SK-N-SH treated with all-trans-retinoic acid at 6 μM for 48 hours (cell line): ENCODE data around the gene DYNC1LI2.

ENCODE experiments used
- CSDC2 ChIP-seq: fragments of 250-450 bp; sonication (Bioruptor Pico); IDR thresholded peaks from 2 replicates; pipeline ENCODE4 v1.5.0; 2020; ENCODE audit warnings: mild to moderate bottlenecking, moderate library complexity
- GLIS3 ChIP-seq: fragments of 250-450 bp; sonication (Bioruptor Pico); IDR thresholded peaks from 2 replicates; pipeline ENCODE4 v1.5.0; 2020; ENCODE audit warnings: mild to moderate bottlenecking, moderate library complexity
- PATZ1 ChIP-seq: fragments of 250-450 bp; sonication (Bioruptor Pico); IDR thresholded peaks from 2 replicates; pipeline ENCODE4 v1.8.0; 2020; ENCODE audit warnings: mild to moderate bottlenecking, moderate library complexity, borderline replicate concordance
- POU6F1 ChIP-seq: fragments of 250-450 bp; sonication (Bioruptor Pico); IDR thresholded peaks from 2 replicates; pipeline ENCODE4 v1.8.0; 2021; ENCODE audit warnings: low read depth, mild to moderate bottlenecking, moderate library complexity, borderline replicate concordance
- RARB ChIP-seq: fragments of 250-450 bp; sonication (Bioruptor Pico); IDR thresholded peaks from 2 replicates; pipeline ENCODE4 v1.8.0; 2021; ENCODE audit warnings: mild to moderate bottlenecking, moderate library complexity
- TOX ChIP-seq: fragments of 250-450 bp; sonication (Bioruptor Pico); IDR thresholded peaks from 2 replicates; pipeline ENCODE4 v1.8.0; 2021; ENCODE audit warnings: mild to moderate bottlenecking, moderate library complexity, borderline replicate concordance
- ZFP3 ChIP-seq: fragments of 250-450 bp; sonication (Bioruptor Pico); IDR thresholded peaks from 2 replicates; pipeline ENCODE4 v1.5.0; 2020; ENCODE audit warnings: mild to moderate bottlenecking, moderate library complexity
- ZNF565 ChIP-seq: fragments of 450-650 bp; formaldehyde crosslinking; conservative IDR thresholded peaks from 2 replicates; pipeline ENCODE4 v1.5.0; 2020; ENCODE audit warnings: low read depth, mild to moderate bottlenecking, moderate library complexity
- ZNF70 ChIP-seq: fragments of 450-650 bp; formaldehyde crosslinking; IDR thresholded peaks from 2 replicates; pipeline ENCODE4 v1.5.0; 2020; ENCODE audit warnings: mild to moderate bottlenecking, moderate library complexity

- TF ChIP-seq GLIS3 (CRISPR knock-in tag) (no peak), PATZ1 (CRISPR knock-in tag) (no peak), ZNF70 (CRISPR knock-in tag) (no peak), ZNF565 (no peak), POU6F1 (CRISPR knock-in tag) (no peak), RARB (CRISPR knock-in tag) (no peak), CSDC2 (CRISPR knock-in tag) (no peak), TOX (CRISPR knock-in tag) (no peak), ZFP3 (CRISPR knock-in tag) (no peak)
These were observed 51.5 kb downstream of the DYNC1LI2 start for GRCh38 chr16:66699898-66700297.
